Panc1 (cell line): ENCODE results near the gene TMEM138. TPM values are rescaled to one million over a fixed set of nuclear protein-coding genes. Genes with fewer than 3 reads are reported as not detected.
"Not testable (repeated sequence)": the region's sequence is repeated elsewhere in the genome, so short reads cannot be mapped to it uniquely, and the experiment has no call there.

Experiments used
- ATAC-seq: fragments of 200-7000 bp; cut with Tn5 transposase; 2 replicates; pipeline ENCODE4 v1.9.1; 2020; ENCODE audit warnings: mild to moderate bottlenecking, moderate library complexity
- BruUV-seq: library from RNA; stranded (reverse); fragments of 400-500 nt; replicated peaks from 2 replicates; lab custom pipeline; 2021; lab: Mats Ljungman, UMichigan
- CTCF ChIA-PET: fragments of 300-600 bp; sonication (Branson Sonifier 250); formaldehyde crosslinking; loops from one replicate; lab custom pipeline; 2022; ENCODE audit warnings: antibody characterized with exemption; lab: Charles Lee
- POLR2A ChIA-PET: fragments of 300-600 bp; sonication (Branson Sonifier 250); formaldehyde crosslinking; loops from one replicate; lab custom pipeline; 2022; ENCODE audit warnings: antibody characterized with exemption; lab: Charles Lee
- DNase-seq: peaks from one replicate; pipeline ENCODE4 v3.0.0-alpha.2; 2010; ENCODE audit warnings: low read depth, low spot score
- H3K27ac ChIP-seq: 2 replicates; pipeline ENCODE4 v1.5.1; 2011; ENCODE audit warnings: mild to moderate bottlenecking, low read length, inconsistent platforms
- H3K27me3 ChIP-seq: fragments of 200-500 bp; sonication (Bioruptor generic); 2 replicates; pipeline ENCODE4 v1.6.0; 2014; ENCODE audit warnings: low read length, inconsistent platforms; ENCODE audit not compliant: control insufficient read depth, insufficient read depth
- H3K36me3 ChIP-seq: fragments of 200-500 bp; sonication (Bioruptor generic); 2 replicates; pipeline ENCODE4 v1.5.1; 2014; ENCODE audit warnings: inconsistent platforms, mild to moderate bottlenecking, low read length, moderate library complexity; ENCODE audit not compliant: control insufficient read depth, insufficient read depth
- H3K4me1 ChIP-seq: 2 replicates; pipeline ENCODE4 v1.5.1; 2011; ENCODE audit warnings: inconsistent platforms, mild to moderate bottlenecking, low read length, moderate library complexity; ENCODE audit not compliant: control insufficient read depth, insufficient read depth
- H3K4me3 ChIP-seq, 2 experiments: 2 replicates each; pipeline ENCODE4 v1.5.1; 2011 to 2012; ENCODE audit warnings: low read depth in 2 of 2, low read length in 2 of 2, mild to moderate bottlenecking in 2 of 2, inconsistent platforms in 1 of 2, moderate library complexity in 1 of 2
- H3K9me3 ChIP-seq: fragments of 200-500 bp; sonication (Bioruptor generic); 2 replicates; pipeline ENCODE4 v1.5.1; 2014; ENCODE audit warnings: low read depth, mild to moderate bottlenecking, inconsistent platforms, low read length, moderate library complexity; ENCODE audit not compliant: control insufficient read depth, insufficient read depth
- CTCF ChIP-seq: fragments of 450-650 bp; IDR thresholded peaks from 2 replicates; pipeline ENCODE4 v1.5.1; 2017; ENCODE audit warnings: mild to moderate bottlenecking
- POLR2AphosphoS5 ChIP-seq: IDR thresholded peaks from 2 replicates; pipeline ENCODE4 v1.6.1; 2012; ENCODE audit warnings: mild to moderate bottlenecking, low read depth, low read length, moderate library complexity
- SIN3A ChIP-seq: IDR thresholded peaks from 2 replicates; pipeline ENCODE4 v1.6.1; 2012; ENCODE audit warnings: low read depth, mild to moderate bottlenecking, low read length, moderate library complexity, borderline replicate concordance; ENCODE audit not compliant: insufficient read depth
- TCF7L2 ChIP-seq: IDR thresholded peaks from 2 replicates; pipeline ENCODE4 v1.6.1; 2011; ENCODE audit warnings: mild to moderate bottlenecking, low read depth, low read length, inconsistent platforms
- in situ Hi-C: cut with HindIII; loops from 2 replicates; pipeline ENCODE4 v1.10.0; 2016; ENCODE audit warnings: low sequenced_read_pairs, low pct_unique_long_range_greater_than_20kb
- intact Hi-C: fragments of 100-400 bp; cut with micrococcal nuclease; formaldehyde crosslinking; loops from one replicate; pipeline ENCODE4 v1.10.0; 2022; ENCODE audit not compliant: unreplicated experiment
- total RNA-seq: library from RNA; stranded (reverse); gene quantifications from one replicate; pipeline ENCODE4 v1.2.1, GENCODE V29; 2021; ENCODE audit not compliant: unreplicated experiment
- TF ChIP-seq, protein P1 (sequence below), 2 experiments: IDR thresholded peaks; 2 replicates each; pipeline ENCODE4 v1.6.1; 2011 to 2012; ENCODE audit warnings: low read depth in 2 of 2, control low read depth in 1 of 2, low read length in 1 of 2, mild to moderate bottlenecking in 1 of 2, moderate library complexity in 1 of 2; ENCODE audit not compliant: insufficient read depth in 1 of 2

The TMEM138 gene
- total RNA-seq, 1 experiment from 2014 or later, result 86.6 TPM

- CTCF ChIA-PET, result interaction anchor here (0.7 kb wide), 1 partner anchor 75 kb away, joined by 4 read pairs; no protein-coding TSS in a partner anchor
- no peak overlapping the region for H3K4me3 ChIP-seq
- H3K27me3 ChIP-seq, result no peaks in the 10 kb centered on the region
- H3K27ac ChIP-seq, result no peak overlapping the region
- no peaks in the 10 kb centered on the region for H3K4me1 ChIP-seq
- no peaks in the 10 kb centered on the region for H3K9me3 ChIP-seq
- H3K36me3 ChIP-seq, result no peaks in the 10 kb centered on the region
- BruUV-seq, result no TSS peak
- intact Hi-C loops (no loop called here), in situ Hi-C loops (no loop called here)
- ATAC-seq, result peak; percentile 46; the same call in 1 of the 2 replicates
- POLR2A ChIA-PET, result no interaction called here
- DNase-seq, result no peak
- no peak for TF ChIP-seq TCF7L2
- no peak for TF ChIP-seq CTCF
- TF ChIP-seq POLR2AphosphoS5, result no peak; the same call in 1 of the 2 replicates
These were observed 16.6 kb downstream of the TMEM138 start for GRCh38 chr11:61378713-61379313.

- no peak overlapping the region for H3K27ac ChIP-seq
- no peaks in the 10 kb centered on the region for H3K4me1 ChIP-seq
- in situ Hi-C loops, result no loop called here
- POLR2A ChIA-PET, result no interaction called here
- H3K36me3 ChIP-seq, result no peaks in the 10 kb centered on the region
- BruUV-seq, result no TSS peak
- TF ChIP-seq, protein P1, sequence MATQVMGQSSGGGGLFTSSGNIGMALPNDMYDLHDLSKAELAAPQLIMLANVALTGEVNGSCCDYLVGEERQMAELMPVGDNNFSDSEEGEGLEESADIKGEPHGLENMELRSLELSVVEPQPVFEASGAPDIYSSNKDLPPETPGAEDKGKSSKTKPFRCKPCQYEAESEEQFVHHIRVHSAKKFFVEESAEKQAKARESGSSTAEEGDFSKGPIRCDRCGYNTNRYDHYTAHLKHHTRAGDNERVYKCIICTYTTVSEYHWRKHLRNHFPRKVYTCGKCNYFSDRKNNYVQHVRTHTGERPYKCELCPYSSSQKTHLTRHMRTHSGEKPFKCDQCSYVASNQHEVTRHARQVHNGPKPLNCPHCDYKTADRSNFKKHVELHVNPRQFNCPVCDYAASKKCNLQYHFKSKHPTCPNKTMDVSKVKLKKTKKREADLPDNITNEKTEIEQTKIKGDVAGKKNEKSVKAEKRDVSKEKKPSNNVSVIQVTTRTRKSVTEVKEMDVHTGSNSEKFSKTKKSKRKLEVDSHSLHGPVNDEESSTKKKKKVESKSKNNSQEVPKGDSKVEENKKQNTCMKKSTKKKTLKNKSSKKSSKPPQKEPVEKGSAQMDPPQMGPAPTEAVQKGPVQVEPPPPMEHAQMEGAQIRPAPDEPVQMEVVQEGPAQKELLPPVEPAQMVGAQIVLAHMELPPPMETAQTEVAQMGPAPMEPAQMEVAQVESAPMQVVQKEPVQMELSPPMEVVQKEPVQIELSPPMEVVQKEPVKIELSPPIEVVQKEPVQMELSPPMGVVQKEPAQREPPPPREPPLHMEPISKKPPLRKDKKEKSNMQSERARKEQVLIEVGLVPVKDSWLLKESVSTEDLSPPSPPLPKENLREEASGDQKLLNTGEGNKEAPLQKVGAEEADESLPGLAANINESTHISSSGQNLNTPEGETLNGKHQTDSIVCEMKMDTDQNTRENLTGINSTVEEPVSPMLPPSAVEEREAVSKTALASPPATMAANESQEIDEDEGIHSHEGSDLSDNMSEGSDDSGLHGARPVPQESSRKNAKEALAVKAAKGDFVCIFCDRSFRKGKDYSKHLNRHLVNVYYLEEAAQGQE (IDR thresholded peaks at IDR 0.05; ENCODE audit: insufficient read depth in 1 of 2, low read depth in 2 of 2, low read length in 1 of 2), result no peak
- TF ChIP-seq SIN3A (no peak), CTCF (no peak), TCF7L2 (no peak), POLR2AphosphoS5 (no peak)
- no peak overlapping the region for H3K4me3 ChIP-seq
- DNase-seq (no peak), ATAC-seq (no peak)
- no peaks in the 10 kb centered on the region for H3K27me3 ChIP-seq
- CTCF ChIA-PET, result interaction anchor here (0.5 kb wide), 1 partner anchor 25 kb away, joined by 5 read pairs; no protein-coding TSS in a partner anchor
- H3K9me3 ChIP-seq, result no peaks in the 10 kb centered on the region
- intact Hi-C loops, result no loop called here
These were observed 18.7 kb downstream of the TMEM138 start for GRCh38 chr11:61380884-61381283.

- POLR2A ChIA-PET, H3K36me3 ChIP-seq, H3K27ac ChIP-seq, H3K9me3 ChIP-seq, H3K4me1 ChIP-seq, BruUV-seq, H3K27me3 ChIP-seq, H3K4me3 ChIP-seq, in situ Hi-C loops, intact Hi-C loops, DNase-seq, ATAC-seq: not testable (repeated sequence)
- CTCF ChIA-PET, result interaction anchor here (3.1 kb wide), 1 partner anchor 47 kb away, joined by 50 read pairs; no protein-coding TSS in a partner anchor
These were observed 21.7 kb downstream of the TMEM138 start for GRCh38 chr11:61383859-61384258.
